Erythroblast (primary cell): Measurements from ENCODE around the gene NFKBIE.

ENCODE experiments used
- GATA1 ChIP-seq: IDR thresholded peaks from 2 replicates; pipeline ENCODE4 v1.6.1; 2011; ENCODE audit warnings: low read depth, mild to moderate bottlenecking, control low read depth, low read length, moderate library complexity
- POLR2A ChIP-seq: IDR thresholded peaks from 2 replicates; pipeline ENCODE4 v1.6.1; 2011; ENCODE audit warnings: mild to moderate bottlenecking, low read length

DNA sequence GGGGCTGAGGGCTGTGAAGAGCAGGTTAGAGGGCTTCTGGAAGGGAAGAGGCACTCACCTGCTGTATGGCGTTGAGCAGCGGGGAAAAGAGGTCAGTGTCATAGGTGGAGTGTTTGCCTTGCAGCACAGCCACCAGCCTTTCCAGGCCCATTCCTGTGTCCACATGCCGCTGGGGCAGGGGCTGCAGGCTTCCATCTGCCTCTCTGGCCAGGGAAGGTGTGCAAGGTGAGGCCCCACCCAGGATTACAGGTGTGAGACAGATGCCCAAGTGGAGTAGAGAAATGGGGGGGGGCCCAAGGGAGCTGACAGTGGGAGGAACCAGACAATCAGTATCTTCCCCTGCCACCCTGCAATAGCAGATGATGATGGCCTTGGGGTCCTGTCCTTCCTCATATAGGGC lies 44.9 kb upstream of the NFKBIE start:
- no peak for TF ChIP-seq POLR2A
- no peak for TF ChIP-seq GATA1
